GM18499 (cell line): ENCODE data around the gene ZNF544.
"Not testable (repeated sequence)": the region's sequence is repeated elsewhere in the genome, so short reads cannot be mapped to it uniquely, and the experiment has no call there.

Experiments used
- ATAC-seq: cut with Tn5 transposase; IDR thresholded peaks from one replicate; pipeline ENCODE4 v1.9.1; 2021; ENCODE audit warnings: moderate number of reproducible peaks; ENCODE audit not compliant: insufficient read depth, unreplicated experiment

The ZNF544 gene

GRCh38 chr19:58300620-58301019 lies 71.9 kb downstream of the ZNF544 start:
- ATAC-seq, result no peak

GRCh38 chr19:58304255-58304654 lies 75.5 kb downstream of the ZNF544 start:
- no peak for ATAC-seq

- no peak for ATAC-seq
Measured at GRCh38 chr19:58304748-58305064, 76.0 kb downstream of the ZNF544 start.

- ATAC-seq, result peak; percentile 79
Measured at GRCh38 chr19:58305065-58305931, 76.6 kb downstream of the ZNF544 start, which contains the start of gene ERVK3-1. Gene ERVK3-1, plus strand, starts transcription at chr19:58305377. Its CDS starts 6,792 bp downstream, at chr19:58312169.

GRCh38 chr19:58305932-58306323 lies 77.2 kb downstream of the ZNF544 start:
- ATAC-seq, result no peak

- no peak for ATAC-seq
Measured at GRCh38 chr19:58307736-58308135, 79.0 kb downstream of the ZNF544 start.

GRCh38 chr19:58310685-58311084 lies 82.0 kb downstream of the ZNF544 start:
- ATAC-seq, result not testable (repeated sequence)

GRCh38 chr19:58311345-58311865 lies 82.7 kb downstream of the ZNF544 start:
- ATAC-seq, result no peak
